ENCODE measurements around the gene HMCN2. TPM values are rescaled to one million over a fixed set of nuclear protein-coding genes. Genes with fewer than 3 reads are reported as not detected.
"Not testable (repeated sequence)": the region's sequence is repeated elsewhere in the genome, so short reads cannot be mapped to it uniquely, and the experiment has no call there.

The HMCN2 gene
- total RNA-seq, 1 donor from 2014 or later: not detected

- H3K27me3 Mint-ChIP-seq (ENCODE audit: insufficient read depth): peaks cover 21% of the 10 kb centered on the region
- H3K36me3 Mint-ChIP-seq (ENCODE audit: low read depth): no peaks in the 10 kb centered on the region
- no peaks in the 10 kb centered on the region for H3K4me1 Mint-ChIP-seq (ENCODE audit: low read depth)
- no peak for DNase-seq (ENCODE audit: low spot score)
- intact Hi-C loops (cut with micrococcal nuclease): no loop called here
- H3K9me3 Mint-ChIP-seq: no peaks in the 10 kb centered on the region
- no peak overlapping the region for H3K27ac Mint-ChIP-seq
- H3K4me3 Mint-ChIP-seq: no peak overlapping the region
Observed at GRCh38 chr9:130430734-130431535, 165.4 kb downstream of the HMCN2 start.

- intact Hi-C loops (cut with micrococcal nuclease): no loop called here
- no peaks in the 10 kb centered on the region for H3K9me3 Mint-ChIP-seq
- no peak overlapping the region for H3K4me3 Mint-ChIP-seq
- no peaks in the 10 kb centered on the region for H3K36me3 Mint-ChIP-seq (ENCODE audit: low read depth)
- no peaks in the 10 kb centered on the region for H3K4me1 Mint-ChIP-seq (ENCODE audit: low read depth)
- H3K27me3 Mint-ChIP-seq (ENCODE audit: insufficient read depth): peaks cover 21% of the 10 kb centered on the region
- DNase-seq (ENCODE audit: low spot score): no peak
- no peak overlapping the region for H3K27ac Mint-ChIP-seq
Observed at GRCh38 chr9:130431536-130432303, 166.2 kb downstream of the HMCN2 start.

- intact Hi-C loops (cut with micrococcal nuclease): no loop called here
- Mint-ChIP-seq H3K27ac (no peak overlapping the region), H3K27me3 (ENCODE audit: insufficient read depth) (peaks cover 21% of the 10 kb centered on the region)
Observed at GRCh38 chr9:130432362-130432761, 166.8 kb downstream of the HMCN2 start.

GRCh38 chr9:130432796-130433167, 167.2 kb downstream of the HMCN2 start:
- no peak overlapping the region for H3K4me3 Mint-ChIP-seq
- DNase-seq (ENCODE audit: low spot score): no peak
- no peaks in the 10 kb centered on the region for H3K9me3 Mint-ChIP-seq
- peaks cover 24% of the 10 kb centered on the region for H3K27me3 Mint-ChIP-seq (ENCODE audit: insufficient read depth)
- H3K4me1 Mint-ChIP-seq (ENCODE audit: low read depth): no peaks in the 10 kb centered on the region
- H3K27ac Mint-ChIP-seq: no peak overlapping the region
- intact Hi-C loops (cut with micrococcal nuclease): no loop called here
- no peaks in the 10 kb centered on the region for H3K36me3 Mint-ChIP-seq (ENCODE audit: low read depth)

More at GRCh38 chr9:130432362-130432761, 166.8 kb downstream of the HMCN2 start:
- Mint-ChIP-seq H3K4me1 (ENCODE audit: low read depth) (no peaks in the 10 kb centered on the region), H3K9me3 (no peaks in the 10 kb centered on the region), H3K4me3 (no peak overlapping the region), H3K36me3 (ENCODE audit: low read depth) (no peaks in the 10 kb centered on the region)
- DNase-seq (ENCODE audit: low spot score): no peak

GRCh38 chr9:130433168-130433946, 167.8 kb downstream of the HMCN2 start:
- Mint-ChIP-seq H3K4me3 (no peak overlapping the region), H3K27me3 (ENCODE audit: insufficient read depth) (peaks cover 24% of the 10 kb centered on the region)
- intact Hi-C loops (cut with micrococcal nuclease): no loop called here

GRCh38 chr9:130433947-130434262, 168.3 kb downstream of the HMCN2 start:
- intact Hi-C loops (cut with micrococcal nuclease): no loop called here
- Mint-ChIP-seq H3K36me3 (ENCODE audit: low read depth) (no peaks in the 10 kb centered on the region), H3K9me3 (no peaks in the 10 kb centered on the region), H3K4me1 (ENCODE audit: low read depth) (no peaks in the 10 kb centered on the region), H3K4me3 (no peak overlapping the region), H3K27ac (no peak overlapping the region), H3K27me3 (ENCODE audit: insufficient read depth) (peaks cover 24% of the 10 kb centered on the region)
- no peak for DNase-seq (ENCODE audit: low spot score)

More at GRCh38 chr9:130433168-130433946, 167.8 kb downstream of the HMCN2 start:
- DNase-seq (ENCODE audit: low spot score): peak; percentile 24
- no peaks in the 10 kb centered on the region for H3K9me3 Mint-ChIP-seq
- H3K4me1 Mint-ChIP-seq (ENCODE audit: low read depth): no peaks in the 10 kb centered on the region
- H3K27ac Mint-ChIP-seq: no peak overlapping the region
- H3K36me3 Mint-ChIP-seq (ENCODE audit: low read depth): no peaks in the 10 kb centered on the region

GRCh38 chr9:130434656-130435055, 169.1 kb downstream of the HMCN2 start:
- H3K27me3 Mint-ChIP-seq (ENCODE audit: insufficient read depth): peaks cover 26% of the 10 kb centered on the region
- H3K4me3 Mint-ChIP-seq; H3K27ac Mint-ChIP-seq; intact Hi-C loops (cut with micrococcal nuclease); DNase-seq (ENCODE audit: low spot score); H3K4me1 Mint-ChIP-seq (ENCODE audit: low read depth); H3K9me3 Mint-ChIP-seq; H3K36me3 Mint-ChIP-seq (ENCODE audit: low read depth): not testable (repeated sequence)

GRCh38 chr9:130437011-130437789, 171.6 kb downstream of the HMCN2 start:
- intact Hi-C loops (cut with micrococcal nuclease): no loop called here
- Mint-ChIP-seq H3K4me1 (ENCODE audit: low read depth) (no peaks in the 10 kb centered on the region), H3K9me3 (peaks cover 19% of the 10 kb centered on the region), H3K27ac (no peak overlapping the region), H3K36me3 (ENCODE audit: low read depth) (peaks cover 1% of the 10 kb centered on the region), H3K4me3 (no peak overlapping the region), H3K27me3 (ENCODE audit: insufficient read depth) (peaks cover 27% of the 10 kb centered on the region)
- DNase-seq (ENCODE audit: low spot score): no peak

- Mint-ChIP-seq H3K27me3 (ENCODE audit: insufficient read depth) (peaks cover 28% of the 10 kb centered on the region), H3K4me3 (no peak overlapping the region), H3K27ac (no peak overlapping the region), H3K36me3 (ENCODE audit: low read depth) (peaks cover 1% of the 10 kb centered on the region), H3K9me3 (peaks cover 20% of the 10 kb centered on the region), H3K4me1 (ENCODE audit: low read depth) (no peaks in the 10 kb centered on the region)
- intact Hi-C loops (cut with micrococcal nuclease): no loop called here
- no peak for DNase-seq (ENCODE audit: low spot score)
Observed at GRCh38 chr9:130438382-130438981, 172.9 kb downstream of the HMCN2 start.

GRCh38 chr9:130441031-130441430, 175.5 kb downstream of the HMCN2 start:
- DNase-seq (ENCODE audit: low spot score): no peak
- Mint-ChIP-seq H3K4me3 (no peak overlapping the region), H3K27me3 (ENCODE audit: insufficient read depth) (peaks cover 22% of the 10 kb centered on the region), H3K36me3 (ENCODE audit: low read depth) (peaks cover 1% of the 10 kb centered on the region), H3K9me3 (peaks cover 20% of the 10 kb centered on the region), H3K27ac (no peak overlapping the region), H3K4me1 (ENCODE audit: low read depth) (no peaks in the 10 kb centered on the region)
- intact Hi-C loops (cut with micrococcal nuclease): no loop called here

- DNase-seq (ENCODE audit: low spot score): no peak
- H3K27ac Mint-ChIP-seq: no peak overlapping the region
- peaks cover 20% of the 10 kb centered on the region for H3K9me3 Mint-ChIP-seq
- H3K27me3 Mint-ChIP-seq (ENCODE audit: insufficient read depth): peaks cover 18% of the 10 kb centered on the region
- H3K36me3 Mint-ChIP-seq (ENCODE audit: low read depth): peaks cover 1% of the 10 kb centered on the region
- no peak overlapping the region for H3K4me3 Mint-ChIP-seq
- peaks cover 2% of the 10 kb centered on the region for H3K4me1 Mint-ChIP-seq (ENCODE audit: low read depth)
- intact Hi-C loops (cut with micrococcal nuclease): no loop called here
Observed at GRCh38 chr9:130442746-130443455, 177.3 kb downstream of the HMCN2 start.

GRCh38 chr9:130443456-130443801, 177.9 kb downstream of the HMCN2 start:
- no peak overlapping the region for H3K27ac Mint-ChIP-seq
- H3K4me3 Mint-ChIP-seq: no peak overlapping the region
- H3K27me3 Mint-ChIP-seq (ENCODE audit: insufficient read depth): peaks cover 18% of the 10 kb centered on the region

More at GRCh38 chr9:130443456-130443801, 177.9 kb downstream of the HMCN2 start:
- Mint-ChIP-seq H3K36me3 (ENCODE audit: low read depth) (peaks cover 1% of the 10 kb centered on the region), H3K4me1 (ENCODE audit: low read depth) (peaks cover 7% of the 10 kb centered on the region), H3K9me3 (peaks cover 20% of the 10 kb centered on the region)
- DNase-seq (ENCODE audit: low spot score): no peak
- intact Hi-C loops (cut with micrococcal nuclease): no loop called here

Data from activated T-helper 1 cell treated with anti-CD3 and anti-CD28 coated beads, Interleukin-12 subunit alpha, Interleukin-12 subunit beta, Interleukin-2, Interleukin-4 antibody, amounts not matched to agents 30 ng/mL and 10 ng/mL and 1 ng/mL, durations not matched to agents 14 hours and 24 hours and 36 hours (primary cell).